ENCODE data around the gene CFAP45.

DNA sequence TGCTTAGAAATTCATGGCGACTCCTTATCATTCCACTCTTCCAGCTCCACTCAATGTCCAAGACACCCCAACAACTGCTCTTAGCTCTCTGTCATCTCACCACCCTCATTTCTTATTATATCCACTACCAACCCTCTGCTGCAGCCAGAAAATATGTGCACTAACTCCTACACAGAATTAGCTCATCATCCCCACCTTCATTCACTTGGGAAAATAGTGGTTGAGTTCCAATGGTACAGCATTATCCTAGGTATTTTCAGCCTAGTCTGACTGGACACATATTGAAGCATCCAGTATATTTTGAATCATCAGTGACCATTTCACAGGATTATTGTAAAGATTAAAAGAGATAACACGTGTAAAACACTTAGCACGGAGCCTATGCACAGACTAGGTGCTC lies 20.8 kb downstream of the CFAP45 start:
- TF ChIP-seq, protein P1, sequence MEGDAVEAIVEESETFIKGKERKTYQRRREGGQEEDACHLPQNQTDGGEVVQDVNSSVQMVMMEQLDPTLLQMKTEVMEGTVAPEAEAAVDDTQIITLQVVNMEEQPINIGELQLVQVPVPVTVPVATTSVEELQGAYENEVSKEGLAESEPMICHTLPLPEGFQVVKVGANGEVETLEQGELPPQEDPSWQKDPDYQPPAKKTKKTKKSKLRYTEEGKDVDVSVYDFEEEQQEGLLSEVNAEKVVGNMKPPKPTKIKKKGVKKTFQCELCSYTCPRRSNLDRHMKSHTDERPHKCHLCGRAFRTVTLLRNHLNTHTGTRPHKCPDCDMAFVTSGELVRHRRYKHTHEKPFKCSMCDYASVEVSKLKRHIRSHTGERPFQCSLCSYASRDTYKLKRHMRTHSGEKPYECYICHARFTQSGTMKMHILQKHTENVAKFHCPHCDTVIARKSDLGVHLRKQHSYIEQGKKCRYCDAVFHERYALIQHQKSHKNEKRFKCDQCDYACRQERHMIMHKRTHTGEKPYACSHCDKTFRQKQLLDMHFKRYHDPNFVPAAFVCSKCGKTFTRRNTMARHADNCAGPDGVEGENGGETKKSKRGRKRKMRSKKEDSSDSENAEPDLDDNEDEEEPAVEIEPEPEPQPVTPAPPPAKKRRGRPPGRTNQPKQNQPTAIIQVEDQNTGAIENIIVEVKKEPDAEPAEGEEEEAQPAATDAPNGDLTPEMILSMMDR (IDR thresholded peaks at IDR 0.05), result no peak
- no peak for TF ChIP-seq POLR2A (IDR thresholded peaks at IDR 0.05; ENCODE audit: low read depth)
- TF ChIP-seq POLR2AphosphoS5 (IDR thresholded peaks at IDR 0.05), result no peak
- TF ChIP-seq EP300 (IDR thresholded peaks at IDR 0.05), result no peak
